ENCODE measurements around the gene KRTAP10-3. TPM values are rescaled to one million over a fixed set of nuclear protein-coding genes. Genes with fewer than 3 reads are reported as not detected.
"Not testable (repeated sequence)": the region's sequence is repeated elsewhere in the genome, so short reads cannot be mapped to it uniquely, and the experiment has no call there.

The KRTAP10-3 gene, protein sequence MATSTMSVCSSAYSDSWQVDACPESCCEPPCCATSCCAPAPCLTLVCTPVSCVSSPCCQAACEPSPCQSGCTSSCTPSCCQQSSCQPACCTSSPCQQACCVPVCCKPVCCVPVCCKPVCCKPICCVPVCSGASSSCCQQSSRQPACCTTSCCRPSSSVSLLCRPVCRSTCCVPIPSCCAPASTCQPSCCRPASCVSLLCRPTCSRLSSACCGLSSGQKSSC
- not detected in 2 replicates for total RNA-seq (2014; rRNA removed; shearing (Covaris generic); ENCODE audit: low replicate concordance)

DNA sequence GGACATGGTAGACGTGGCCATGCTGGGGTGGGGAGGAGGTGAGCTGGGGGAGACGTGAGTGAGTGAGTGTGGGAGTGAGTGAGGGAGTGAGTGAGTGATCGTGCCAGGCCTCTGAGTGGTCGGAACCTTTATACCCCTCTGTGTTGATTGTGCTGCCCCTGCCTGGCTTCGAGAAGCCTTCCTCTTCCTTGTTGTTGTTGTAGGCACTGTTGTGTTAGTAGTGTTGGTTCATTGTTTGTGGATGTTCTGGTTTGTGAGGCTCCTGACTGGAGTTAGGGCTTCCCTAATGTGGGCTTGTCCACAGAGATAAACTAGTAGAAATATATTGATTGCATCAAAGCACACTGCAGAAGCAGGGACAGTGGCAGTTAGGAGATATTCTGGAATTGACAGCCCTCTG is at the start of gene KRTAP10-3:
Gene KRTAP10-3, minus strand, starts transcription at position 101 of the 400 bp plus-strand sequence. Its CDS starts 80 bp downstream, at position 21.
- H3K4me2 ChIP-seq (ENCODE audit: low read depth, low read length, poor library complexity, severe bottlenecking) = no peak within 1 kb of the TSS
- no peak within 1 kb of the TSS for H3K9ac ChIP-seq (ENCODE audit: low read length)
- no peak within 1 kb of the TSS for H2AFZ ChIP-seq (ENCODE audit: low read length)
- H4K20me1 ChIP-seq (ENCODE audit: insufficient read depth, low read depth, low read length) = no peaks in the 10 kb centered on the region
- H3K36me3 ChIP-seq (ENCODE audit: insufficient read depth, low read length) = no peaks in the 10 kb centered on the region
- H3K4me3 ChIP-seq (ENCODE audit: low read length) = no peak within 1 kb of the TSS
- H3K79me2 ChIP-seq (ENCODE audit: low read length) = no peaks in the 10 kb centered on the region
- no peaks in the 10 kb centered on the region for H3K27me3 ChIP-seq (ENCODE audit: low read length)
- DNase-seq = no peak
- no peaks in the 10 kb centered on the region for H3K9me2 ChIP-seq (replicated peaks; ENCODE audit: insufficient read depth, low read length)
- no peaks in the 10 kb centered on the region; the same call in 1 of the 2 replicates for H3K4me1 ChIP-seq (ENCODE audit: low read length)
- no peaks in the 10 kb centered on the region for H3K9me3 ChIP-seq (ENCODE audit: low read length)
- H3K27ac ChIP-seq (ENCODE audit: low read length) = no peak within 1 kb of the TSS

DNA sequence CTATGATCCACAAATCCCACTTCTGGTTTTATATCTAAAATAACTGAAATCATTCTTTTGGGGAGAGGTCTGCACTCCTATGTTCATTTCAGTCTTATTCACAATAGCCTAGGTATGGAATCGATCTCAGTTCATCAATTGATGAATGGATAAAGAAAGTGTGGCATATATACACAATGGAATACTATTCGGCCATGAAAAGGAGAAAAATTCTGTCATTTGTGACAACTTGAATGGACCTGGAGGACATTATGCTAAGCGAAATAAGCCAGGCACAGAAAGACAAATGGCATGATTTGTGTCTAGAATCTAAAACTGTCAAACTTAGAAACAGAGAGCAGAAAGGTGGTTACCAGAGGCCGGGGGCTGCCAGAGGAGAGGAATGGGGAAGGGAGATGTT is 47.9 kb upstream of the KRTAP10-3 start:
- Histone ChIP-seq H3K27me3 (ENCODE audit: low read length) (no peaks in the 10 kb centered on the region), H3K27ac (ENCODE audit: low read length) (no peak overlapping the region), H3K4me2 (ENCODE audit: low read depth, low read length, poor library complexity, severe bottlenecking) (no peak overlapping the region), H4K20me1 (ENCODE audit: insufficient read depth, low read depth, low read length) (no peaks in the 10 kb centered on the region), H3K9me2 (replicated peaks; ENCODE audit: insufficient read depth, low read length) (no peaks in the 10 kb centered on the region), H3K4me1 (ENCODE audit: low read length) (no peaks in the 10 kb centered on the region), H2AFZ (ENCODE audit: low read length) (no peak overlapping the region), H3K4me3 (ENCODE audit: low read length) (no peak overlapping the region), H3K9me3 (ENCODE audit: low read length) (no peaks in the 10 kb centered on the region; the same call in 1 of the 2 replicates), H3K79me2 (ENCODE audit: low read length) (no peaks in the 10 kb centered on the region), H3K36me3 (ENCODE audit: insufficient read depth, low read length) (no peaks in the 10 kb centered on the region), H3K9ac (ENCODE audit: low read length) (no peak overlapping the region)
- no peak for DNase-seq

DNA sequence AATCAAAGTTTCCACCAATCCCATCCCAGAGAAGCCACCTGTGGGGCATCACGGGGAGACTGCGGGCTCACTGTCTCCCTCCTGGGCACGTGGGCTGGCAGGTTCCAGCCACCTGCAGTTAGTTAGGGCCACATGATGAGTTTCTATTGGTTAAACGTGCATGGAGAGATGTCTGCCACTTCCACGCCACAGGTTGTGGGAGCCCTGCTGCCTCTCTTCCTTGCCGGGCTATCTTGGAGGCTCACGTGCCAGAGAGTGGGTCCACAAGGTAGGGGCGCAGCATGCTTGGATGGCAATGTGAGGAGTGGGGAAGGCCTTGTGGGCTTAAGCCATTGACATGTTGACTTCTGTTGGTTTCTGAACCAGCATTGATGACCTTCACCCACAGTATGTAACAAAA is 45.3 kb upstream of the KRTAP10-3 start:
- Histone ChIP-seq H3K27me3 (ENCODE audit: low read length) (no peaks in the 10 kb centered on the region), H3K4me3 (ENCODE audit: low read length) (no peak overlapping the region), H3K4me2 (ENCODE audit: low read depth, low read length, poor library complexity, severe bottlenecking) (no peak overlapping the region), H3K9me3 (ENCODE audit: low read length) (no peaks in the 10 kb centered on the region), H4K20me1 (ENCODE audit: insufficient read depth, low read depth, low read length) (no peaks in the 10 kb centered on the region), H3K36me3 (ENCODE audit: insufficient read depth, low read length) (no peaks in the 10 kb centered on the region), H2AFZ (ENCODE audit: low read length) (no peak overlapping the region), H3K27ac (ENCODE audit: low read length) (no peak overlapping the region), H3K9me2 (replicated peaks; ENCODE audit: insufficient read depth, low read length) (no peaks in the 10 kb centered on the region), H3K79me2 (ENCODE audit: low read length) (no peaks in the 10 kb centered on the region), H3K4me1 (ENCODE audit: low read length) (no peaks in the 10 kb centered on the region), H3K9ac (ENCODE audit: low read length) (no peak overlapping the region)
- no peak for DNase-seq

DNA sequence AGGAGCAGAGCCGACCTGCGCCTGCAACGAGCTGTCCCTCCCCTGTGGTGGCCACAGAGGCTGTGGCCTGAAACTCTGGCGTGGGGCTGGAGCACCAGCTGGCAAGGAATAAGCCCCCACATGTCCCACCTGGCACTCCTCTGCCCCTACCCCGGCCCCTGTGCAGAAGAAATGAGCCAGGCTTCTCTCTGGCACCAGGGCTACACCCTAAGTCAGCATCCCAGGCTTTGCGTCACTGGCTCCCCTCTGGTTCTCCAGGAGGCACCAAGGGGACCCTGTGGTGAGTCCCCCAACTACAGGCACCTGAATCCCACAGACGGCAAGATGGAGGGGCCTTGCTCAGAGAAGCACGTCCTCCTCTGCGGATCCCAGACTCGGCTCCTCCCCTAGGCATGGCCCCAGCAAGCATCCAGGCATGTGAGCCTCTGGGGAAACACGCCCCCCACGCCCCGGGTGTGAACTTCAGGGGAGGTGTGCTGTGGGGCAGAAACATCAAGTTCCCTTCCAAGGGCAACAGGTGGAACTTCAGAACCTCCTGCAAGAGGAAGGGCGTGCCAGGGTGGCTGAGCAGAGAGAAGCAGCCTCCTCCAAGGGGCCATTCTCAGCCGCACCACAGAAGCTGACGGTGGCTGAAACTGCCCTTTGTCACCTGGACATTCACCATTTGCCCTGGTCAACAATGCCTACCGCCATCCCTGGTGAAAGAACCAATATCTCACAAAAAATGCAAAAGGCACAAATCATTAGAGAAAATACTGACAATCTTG is 44.7 kb upstream of the KRTAP10-3 start:
- H2AFZ ChIP-seq (ENCODE audit: low read length) = no peak overlapping the region
- H4K20me1 ChIP-seq (ENCODE audit: insufficient read depth, low read depth, low read length) = no peaks in the 10 kb centered on the region
- no peaks in the 10 kb centered on the region for H3K9me3 ChIP-seq (ENCODE audit: low read length)
- no peak overlapping the region for H3K4me2 ChIP-seq (ENCODE audit: low read depth, low read length, poor library complexity, severe bottlenecking)
- DNase-seq = no peak
- no peak overlapping the region for H3K4me3 ChIP-seq (ENCODE audit: low read length)
- no peak overlapping the region for H3K27ac ChIP-seq (ENCODE audit: low read length)
- no peaks in the 10 kb centered on the region for H3K9me2 ChIP-seq (replicated peaks; ENCODE audit: insufficient read depth, low read length)
- H3K9ac ChIP-seq (ENCODE audit: low read length) = no peak overlapping the region
- no peaks in the 10 kb centered on the region for H3K36me3 ChIP-seq (ENCODE audit: insufficient read depth, low read length)
- H3K4me1 ChIP-seq (ENCODE audit: low read length) = no peaks in the 10 kb centered on the region
- H3K79me2 ChIP-seq (ENCODE audit: low read length) = no peaks in the 10 kb centered on the region
- no peaks in the 10 kb centered on the region for H3K27me3 ChIP-seq (ENCODE audit: low read length)

DNA sequence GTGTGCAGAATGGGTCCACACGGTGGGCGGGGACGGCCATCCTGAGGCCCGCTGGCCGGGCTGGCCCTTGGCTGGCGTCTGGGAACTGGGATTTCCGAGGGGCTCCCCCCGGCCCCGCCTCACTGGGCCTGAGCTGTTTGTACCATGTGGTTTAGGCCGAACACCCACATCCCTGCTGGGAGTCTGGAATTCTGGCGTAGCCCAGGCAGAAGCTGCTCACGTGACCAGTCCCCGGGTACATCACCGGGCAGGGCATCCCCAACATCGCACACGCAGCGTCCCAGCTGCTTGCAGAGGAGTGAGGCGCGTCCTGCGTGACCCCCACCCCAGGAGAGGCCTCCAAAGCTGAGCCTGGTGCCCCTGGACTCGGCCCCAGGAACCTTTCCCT is 43.9 kb upstream of the KRTAP10-3 start:
- no peaks in the 10 kb centered on the region for H3K36me3 ChIP-seq (ENCODE audit: insufficient read depth, low read length)
- H3K4me3 ChIP-seq (ENCODE audit: low read length) = no peak overlapping the region
- no peaks in the 10 kb centered on the region for H3K9me2 ChIP-seq (replicated peaks; ENCODE audit: insufficient read depth, low read length)
- H2AFZ ChIP-seq (ENCODE audit: low read length) = no peak overlapping the region
- H3K4me1 ChIP-seq (ENCODE audit: low read length) = no peaks in the 10 kb centered on the region
- H3K9ac ChIP-seq (ENCODE audit: low read length) = no peak overlapping the region
- no peak overlapping the region for H3K4me2 ChIP-seq (ENCODE audit: low read depth, low read length, poor library complexity, severe bottlenecking)
- H3K79me2 ChIP-seq (ENCODE audit: low read length) = no peaks in the 10 kb centered on the region
- H3K9me3 ChIP-seq (ENCODE audit: low read length) = no peaks in the 10 kb centered on the region
- no peak for DNase-seq
- H3K27ac ChIP-seq (ENCODE audit: low read length) = no peak overlapping the region
- no peaks in the 10 kb centered on the region for H3K27me3 ChIP-seq (ENCODE audit: low read length)
- H4K20me1 ChIP-seq (ENCODE audit: insufficient read depth, low read depth, low read length) = no peaks in the 10 kb centered on the region

DNA sequence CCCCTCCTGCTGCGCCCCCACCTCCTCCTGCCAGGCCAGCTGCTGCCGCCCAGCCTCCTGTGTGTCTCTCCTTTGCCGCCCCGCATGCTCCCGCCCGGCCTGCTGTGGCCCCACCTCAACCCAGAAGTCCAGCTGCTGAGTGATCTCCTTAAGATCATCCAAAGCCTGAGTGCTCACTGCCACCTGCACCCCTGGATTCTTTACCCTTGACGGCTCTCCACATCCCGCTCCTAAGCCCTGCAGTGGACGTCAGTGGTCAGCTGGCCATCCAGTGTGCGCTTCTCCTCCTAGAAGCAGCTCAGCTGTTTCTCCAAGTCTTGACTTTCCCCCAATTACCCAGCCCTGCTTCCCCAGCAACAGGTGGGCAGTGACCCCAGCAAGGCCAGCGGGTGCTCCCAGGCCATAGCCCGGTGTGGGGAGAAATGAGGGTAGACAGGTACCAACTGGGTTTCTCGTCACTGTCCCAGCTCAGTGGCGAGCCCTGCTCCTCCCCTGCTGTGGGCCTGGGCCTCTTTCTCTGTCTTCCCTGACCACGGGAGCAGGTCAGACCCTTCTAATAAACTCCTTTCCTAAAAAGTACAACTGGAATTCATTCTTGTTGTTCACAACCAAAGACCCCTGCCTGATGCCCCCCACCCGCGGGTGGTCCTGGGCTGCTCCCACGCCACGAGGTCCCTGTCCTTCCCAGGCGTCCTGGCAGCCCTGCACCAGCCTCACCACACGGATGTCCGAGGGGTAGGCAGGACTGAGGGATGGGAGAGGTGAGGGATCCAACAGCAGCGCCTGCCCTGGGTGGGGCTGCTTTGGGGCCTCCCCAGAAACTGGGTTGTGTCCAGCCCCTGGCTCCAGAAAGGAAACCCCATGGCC is 43.2 kb upstream of the KRTAP10-3 start:
- Histone ChIP-seq H3K36me3 (ENCODE audit: insufficient read depth, low read length) (no peaks in the 10 kb centered on the region), H3K9me2 (replicated peaks; ENCODE audit: insufficient read depth, low read length) (no peaks in the 10 kb centered on the region), H3K9ac (ENCODE audit: low read length) (no peak overlapping the region), H3K27me3 (ENCODE audit: low read length) (no peaks in the 10 kb centered on the region), H3K79me2 (ENCODE audit: low read length) (no peaks in the 10 kb centered on the region), H3K4me3 (ENCODE audit: low read length) (no peak overlapping the region), H2AFZ (ENCODE audit: low read length) (no peak overlapping the region), H3K9me3 (ENCODE audit: low read length) (no peaks in the 10 kb centered on the region), H3K27ac (ENCODE audit: low read length) (no peak overlapping the region), H3K4me2 (ENCODE audit: low read depth, low read length, poor library complexity, severe bottlenecking) (no peak overlapping the region), H3K4me1 (ENCODE audit: low read length) (no peaks in the 10 kb centered on the region), H4K20me1 (ENCODE audit: insufficient read depth, low read depth, low read length) (no peaks in the 10 kb centered on the region)
- no peak for DNase-seq

DNA sequence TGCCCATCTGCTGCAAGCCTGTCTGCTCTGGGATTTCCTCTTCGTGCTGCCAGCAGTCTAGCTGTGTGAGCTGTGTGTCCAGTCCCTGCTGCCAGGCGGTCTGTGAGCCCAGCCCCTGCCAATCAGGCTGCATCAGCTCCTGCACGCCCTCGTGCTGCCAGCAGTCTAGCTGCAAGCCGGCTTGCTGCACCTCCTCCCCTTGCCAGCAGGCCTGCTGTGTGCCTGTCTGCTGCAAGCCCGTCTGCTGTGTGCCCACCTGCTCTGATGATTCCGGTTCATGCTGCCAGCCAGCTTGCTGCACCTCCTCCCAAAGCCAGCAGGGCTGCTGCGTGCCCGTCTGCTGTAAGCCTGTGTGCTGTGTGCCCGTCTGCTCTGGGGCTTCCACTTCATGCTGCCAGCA is 42.5 kb upstream of the KRTAP10-3 start:
- DNase-seq; H3K27ac ChIP-seq (ENCODE audit: low read length); H4K20me1 ChIP-seq (ENCODE audit: insufficient read depth, low read depth, low read length); H3K79me2 ChIP-seq (ENCODE audit: low read length); H3K9ac ChIP-seq (ENCODE audit: low read length); H3K4me1 ChIP-seq (ENCODE audit: low read length); H3K36me3 ChIP-seq (ENCODE audit: insufficient read depth, low read length); H3K9me2 ChIP-seq (replicated peaks; ENCODE audit: insufficient read depth, low read length); H3K4me3 ChIP-seq (ENCODE audit: low read length); H3K9me3 ChIP-seq (ENCODE audit: low read length); H3K27me3 ChIP-seq (ENCODE audit: low read length); H3K4me2 ChIP-seq (ENCODE audit: low read depth, low read length, poor library complexity, severe bottlenecking); H2AFZ ChIP-seq (ENCODE audit: low read length): not testable (repeated sequence)
